H1 (cell line): ENCODE results near the gene SPSB2. TPM values are rescaled to one million over a fixed set of nuclear protein-coding genes. Genes with fewer than 3 reads are reported as not detected.

Experiments used
- CTCF ChIA-PET: fragments of 300-600 bp; sonication (Branson Sonifier 250); formaldehyde crosslinking; loops from one replicate; lab custom pipeline; 2021; ENCODE audit not compliant: partially characterized antibody; lab: Charles Lee
- POLR2A ChIA-PET: fragments of 300-600 bp; sonication (Branson Sonifier 250); formaldehyde crosslinking; loops from one replicate; lab custom pipeline; 2021; ENCODE audit warnings: inconsistent platforms; ENCODE audit not compliant: partially characterized antibody; lab: Charles Lee
- DNase-seq, 2 experiments: peaks; one replicate each; pipeline versions ENCODE4 v3.0.0 to v3.0.0-alpha.2; 2010 to 2022; ENCODE audit warnings: low spot score in 2 of 2, low read depth in 1 of 2, mixed read lengths in 1 of 2
- FAIRE-seq: peaks from 2 replicates; lab custom pipeline; 2011; peaks lifted over from hg19 to GRCh38; lab: Jason Lieb, UNC
- H2AFZ ChIP-seq: 2 replicates; pipeline ENCODE4 v1.8.1; 2012; ENCODE audit warnings: low read length, inconsistent platforms
- H2AK5ac ChIP-seq: 2 replicates; pipeline ENCODE4 v1.6.1; 2013; ENCODE audit warnings: low read depth, low read length
- H2BK120ac ChIP-seq: replicated peaks from 2 replicates; pipeline ENCODE3; 2013; ENCODE audit warnings: low read depth, low read length, inconsistent platforms
- H2BK12ac ChIP-seq: 2 replicates; pipeline ENCODE4 v1.6.1; 2013; ENCODE audit warnings: low read depth, low read length
- H2BK15ac ChIP-seq: 2 replicates; pipeline ENCODE4 v1.6.1; 2013; ENCODE audit warnings: low read length
- H2BK20ac ChIP-seq: 2 replicates; pipeline ENCODE4 v1.6.1; 2013; ENCODE audit warnings: low read length
- H2BK5ac ChIP-seq: 2 replicates; pipeline ENCODE4 v1.6.1; 2013; ENCODE audit warnings: low read depth, low read length
- H3K14ac ChIP-seq: 2 replicates; pipeline ENCODE4 v1.6.1; 2013; ENCODE audit warnings: inconsistent platforms; ENCODE audit not compliant: insufficient read length
- H3K18ac ChIP-seq: 2 replicates; pipeline ENCODE4 v1.6.1; 2013; ENCODE audit warnings: low read length; ENCODE audit errors: extremely low read depth
- H3K23ac ChIP-seq: 2 replicates; pipeline ENCODE4 v1.6.1; 2013; ENCODE audit warnings: inconsistent platforms; ENCODE audit not compliant: insufficient read length
- H3K23me2 ChIP-seq: 2 replicates; pipeline ENCODE4 v1.6.1; 2013; ENCODE audit warnings: low read depth, low read length
- H3K27ac ChIP-seq: 2 replicates; pipeline ENCODE4 v1.6.1; 2011; ENCODE audit warnings: low read depth, low read length, inconsistent platforms
- H3K27me3 ChIP-seq, 4 experiments: replicated peaks in 1 of 4; 1 replicate in 1 of 4; 2 replicates in 3 of 4; pipeline versions ENCODE4 v1.6.1 to v1.8.1; 2011 to 2013; ENCODE audit warnings: low read length in 3 of 4, mild to moderate bottlenecking in 3 of 4, inconsistent platforms in 2 of 4, mixed read lengths in 2 of 4, moderate library complexity in 1 of 4; ENCODE audit not compliant: control insufficient read depth in 3 of 4, insufficient read depth in 3 of 4; ENCODE audit errors: extremely low read depth in 1 of 4
- H3K36me3 ChIP-seq, 4 experiments: 2 replicates each; pipeline versions ENCODE4 v1.6.1 to v1.8.1; 2011 to 2013; ENCODE audit warnings: mild to moderate bottlenecking in 4 of 4, low read length in 3 of 4, moderate library complexity in 2 of 4, control low read depth in 1 of 4, inconsistent platforms in 1 of 4; ENCODE audit not compliant: insufficient read depth in 4 of 4, control insufficient read depth in 2 of 4
- H3K4ac ChIP-seq: replicated peaks from 2 replicates; pipeline ENCODE3; 2013; ENCODE audit warnings: low read length, low read depth, mixed read lengths, inconsistent platforms; ENCODE audit not compliant: insufficient read length
- H3K4me1 ChIP-seq, 4 experiments: replicated peaks in 1 of 4; 1 replicate in 1 of 4; 2 replicates in 3 of 4; pipeline versions ENCODE4 v1.6.1 to v1.8.1; 2011 to 2013; ENCODE audit warnings: low read length in 3 of 4, inconsistent platforms in 2 of 4, mixed read lengths in 1 of 4; ENCODE audit not compliant: insufficient read depth in 4 of 4, control insufficient read depth in 3 of 4
- H3K4me2 ChIP-seq, 2 experiments: 2 replicates each; pipeline versions ENCODE4 v1.6.1 to v1.8.1; 2011 to 2013; ENCODE audit warnings: low read depth in 2 of 2, low read length in 2 of 2, control low read depth in 1 of 2, inconsistent platforms in 1 of 2, mild to moderate bottlenecking in 1 of 2; ENCODE audit not compliant: insufficient read depth in 1 of 2
- H3K4me3 ChIP-seq, 4 experiments: fragments of 200-600, 300-600 bp in 1 of 4; sonication (generic), shearing (Covaris generic), sonication (Bioruptor Twin) in 1 of 4; 2 replicates each; pipeline versions ENCODE4 v1.5.1 to v1.8.1; 2011 to 2016; ENCODE audit warnings: low read length in 4 of 4, low read depth in 3 of 4, control low read depth in 2 of 4, inconsistent platforms in 2 of 4, mild to moderate bottlenecking in 2 of 4, mixed read lengths in 1 of 4, moderate library complexity in 1 of 4; ENCODE audit not compliant: insufficient read depth in 2 of 4; ENCODE audit errors: extremely low read depth in 1 of 4
- H3K56ac ChIP-seq: replicated peaks from 2 replicates; pipeline ENCODE3; 2013; ENCODE audit warnings: low read depth, mild to moderate bottlenecking, mixed read lengths, low read length, inconsistent platforms; ENCODE audit not compliant: insufficient read length
- H3K79me1 ChIP-seq: 2 replicates; pipeline ENCODE4 v1.6.1; 2013; ENCODE audit warnings: low read depth, low read length, control low read depth
- H3K79me2 ChIP-seq, 2 experiments: 2 replicates each; pipeline versions ENCODE4 v1.6.1 to v1.8.1; 2012 to 2013; ENCODE audit warnings: low read length in 2 of 2, mild to moderate bottlenecking in 2 of 2, inconsistent platforms in 1 of 2; ENCODE audit not compliant: insufficient read depth in 2 of 2, control insufficient read depth in 1 of 2
- H3K9ac ChIP-seq, 4 experiments: replicated peaks in 1 of 4; 1 replicate in 1 of 4; 2 replicates in 3 of 4; pipeline versions ENCODE4 v1.6.1 to v1.8.1; 2011 to 2013; ENCODE audit warnings: low read depth in 3 of 4, low read length in 3 of 4, control low read depth in 2 of 4, mild to moderate bottlenecking in 2 of 4, moderate library complexity in 2 of 4, inconsistent platforms in 1 of 4; ENCODE audit errors: extremely low read depth in 1 of 4
- H3K9me3 ChIP-seq, 2 experiments: 2 replicates each; pipeline versions ENCODE4 v1.6.1 to v1.8.1; 2012 to 2013; ENCODE audit warnings: mild to moderate bottlenecking in 2 of 2, moderate library complexity in 2 of 2, control low read depth in 1 of 2, inconsistent platforms in 1 of 2, low read depth in 1 of 2, low read length in 1 of 2, mixed read lengths in 1 of 2; ENCODE audit not compliant: insufficient read depth in 2 of 2
- H4K20me1 ChIP-seq, 2 experiments: replicated peaks in 1 of 2; 2 replicates each; pipeline versions ENCODE3 to v1.8.1; 2011 to 2013; ENCODE audit warnings: inconsistent platforms in 2 of 2, low read length in 2 of 2, mild to moderate bottlenecking in 1 of 2; ENCODE audit not compliant: insufficient read depth in 2 of 2, control insufficient read depth in 1 of 2
- H4K5ac ChIP-seq: 2 replicates; pipeline ENCODE4 v1.6.1; 2013; ENCODE audit warnings: low read length, low read depth, mixed read lengths, inconsistent platforms; ENCODE audit not compliant: insufficient read length
- H4K8ac ChIP-seq: 2 replicates; pipeline ENCODE4 v1.8.0; 2013; ENCODE audit warnings: mild to moderate bottlenecking, moderate library complexity, low read length, inconsistent platforms; ENCODE audit not compliant: insufficient read depth; ENCODE audit errors: extremely low read depth
- H4K91ac ChIP-seq: replicated peaks from 2 replicates; pipeline ENCODE3; 2013; ENCODE audit warnings: low read length, mixed read lengths, inconsistent platforms; ENCODE audit not compliant: insufficient read length
- CTCF ChIP-seq, 3 experiments: IDR thresholded peaks; 1 replicate in 2 of 3; 2 replicates in 1 of 3; pipeline versions ENCODE4 v1.5.1 to v1.6.1; 2011; ENCODE audit warnings: low read length in 3 of 3, mild to moderate bottlenecking in 3 of 3, inconsistent platforms in 2 of 3, low read depth in 1 of 3, moderate library complexity in 1 of 3; ENCODE audit not compliant: insufficient read depth in 1 of 3; ENCODE audit errors: control extremely low read depth in 1 of 3
- KDM1A ChIP-seq: fragments of 200-600, 300-600 bp; sonication (generic); IDR thresholded peaks from 2 replicates; pipeline ENCODE4 v1.7.1; 2016; ENCODE audit warnings: mild to moderate bottlenecking, low read length, borderline replicate concordance
- KDM4A ChIP-seq: IDR thresholded peaks from one replicate; pipeline ENCODE4 v1.7.1; 2012; ENCODE audit warnings: low read depth, mild to moderate bottlenecking, moderate library complexity, low read length, inconsistent platforms; ENCODE audit not compliant: severe bottlenecking
- WGBS, 2 experiments: shearing (Covaris generic) in 1 of 2; methylation state at CpG; one replicate each; pipeline versions ENCODE4 v1.1.6 to v1.1.7; 2013 to 2015; ENCODE audit warnings: low lambda C conversion rate in 2 of 2, mixed read lengths in 2 of 2, inconsistent platforms in 1 of 2, low coverage in 1 of 2, missing lambda C conversion rate in 1 of 2; ENCODE audit not compliant: insufficient replicate concordance in 2 of 2, insufficient coverage in 1 of 2, insufficient read length in 1 of 2; ENCODE audit errors: extremely low coverage in 1 of 2, missing lambda C conversion rate in 1 of 2; 5-methylcytosine and 5-hydroxymethylcytosine counted together
- polyA plus RNA-seq, 7 experiments: library from polyadenylated mRNA; depleted of rRNA in 3 of 7; stranded (reverse) in 5 of 7; unstranded in 2 of 7; fragments of >200 nt in 5 of 7; fragments of 200-250 nt in 2 of 7; gene quantifications; 1 replicate in 5 of 7; 2 replicates in 1 of 7; 4 replicates in 1 of 7; pipeline versions ENCODE4 v1.2.1 to v1.2.3, GENCODE V29; 2011 to 2013; ENCODE audit warnings: missing spikeins in 2 of 7, mixed read lengths in 2 of 7
- total RNA-seq: library from RNA; stranded (reverse); fragmentation: NEBNext Ultra II Directional; extraction: Animal tissue kit (Norgen Biotek cat#: 25700); gene quantifications from 2 replicates; pipeline ENCODE4 v1.2.1, GENCODE V29; 2021

Gene SPSB2
- total and polyA plus RNA-seq, 2 of the 8 experiments (the other 6 are each of a cell fraction or from before 2014, with no cell fraction given), result 13.0 to 23.2 TPM

- peaks cover 8 to 58% (median 33%) of the 10 kb centered on the region in 4 experiments for H3K4me1 ChIP-seq
- no peak overlapping the region for H3K4me3 ChIP-seq
- no peak for TF ChIP-seq CTCF (IDR thresholded peaks at IDR 0.05; ENCODE audit: control extremely low read depth in 1 of 3, insufficient read depth in 1 of 3, low read depth in 1 of 3, low read length in 3 of 3)
- TF ChIP-seq KDM4A, result no peak
- TF ChIP-seq KDM1A, result no peak
These were observed 49.7 kb downstream of the SPSB2 start for GRCh38 chr12:6823182-6824084.

More at GRCh38 chr12:6823182-6824084, 49.7 kb downstream of the SPSB2 start:
- no peak overlapping the region; the same call in 1 of the 2 replicates for H3K18ac ChIP-seq
- H3K27me3 ChIP-seq, result peaks cover 0 to 12% (median 8%) of the 10 kb centered on the region in 4 experiments; a peak in 5 of 7 replicates
- ChIA-PET POLR2A (interaction anchor here (0.6 to 27.1 kb wide), 16 partner anchors 13 to 219 kb away, joined by 3 to 388 read pairs (median 4); partner anchors contain the start of genes C12orf57, CDCA3, GNB3 and LAG3), CTCF (interaction anchor here (1.1 to 23.7 kb wide), 12 partner anchors 12 to 202 kb away, joined by 3 to 532 read pairs (median 18); partner anchors contain the start of genes CD4, CDCA3, COPS7A and GNB3)
- H2BK12ac ChIP-seq, result peak overlapping the region; percentile 75; the same call in 1 of the 2 replicates
- DNase-seq (no peak), FAIRE-seq (no peak)
- no peak overlapping the region for H4K8ac ChIP-seq
- H2BK120ac ChIP-seq, result no peak overlapping the region
- peak overlapping the region; percentile 13; the same call in 1 of the 2 replicates for H2BK5ac ChIP-seq
- peaks cover 24% of the 10 kb centered on the region for H3K23me2 ChIP-seq
- H2AK5ac ChIP-seq, result peak overlapping the region; percentile 77
- H2AFZ ChIP-seq, result no peak overlapping the region
- H4K20me1 ChIP-seq, result peaks cover 0 to 4% of the 10 kb centered on the region in 2 experiments
- no peak overlapping the region for H3K14ac ChIP-seq
- peak overlapping the region in 1 of 2 experiments; percentile 94; a peak in 2 of 4 replicates for H3K4me2 ChIP-seq
- peak overlapping the region; percentile 98 for H2BK15ac ChIP-seq
- H2BK20ac ChIP-seq, result peak overlapping the region; percentile 61; the same call in 1 of the 2 replicates
- no peak overlapping the region; the same call in 1 of the 2 replicates for H3K27ac ChIP-seq
- no peaks in the 10 kb centered on the region; the same call in 1 of the 2 replicates for H3K79me1 ChIP-seq
- no peak overlapping the region for H3K56ac ChIP-seq
- H3K23ac ChIP-seq, result no peak overlapping the region
- WGBS, 2 experiments, result 73% methylated on average over 7 of the region's 12 CpGs; no CpG with 5 or more reads in 1 of the 2 experiments
- no peaks in the 10 kb centered on the region for H3K9me3 ChIP-seq
- H3K79me2 ChIP-seq, result no peaks in the 10 kb centered on the region
- no peak overlapping the region for H4K91ac ChIP-seq
- H3K4ac ChIP-seq, result no peak overlapping the region
- no peak overlapping the region for H3K9ac ChIP-seq
- no peaks in the 10 kb centered on the region for H3K36me3 ChIP-seq
- no peak overlapping the region for H4K5ac ChIP-seq
